ENCODE results near the gene HNRNPF.
A peak's percentile ranks its signal among the peaks of the same experiment; 100 is the strongest.
"Not testable (repeated sequence)": the region's sequence is repeated elsewhere in the genome, so short reads cannot be mapped to it uniquely, and the experiment has no call there.

HNRNPF gene

GRCh38 chr10:43408710-43409384, at the start of gene HNRNPF:
Gene HNRNPF (minus strand): TSS chr10:43409186. CDS start chr10:43387884, 21,302 bp downstream.
- Histone ChIP-seq H3K4me1 (ENCODE audit: insufficient read depth, low read length) (peaks cover 15% of the 10 kb centered on the region; the same call in 1 of the 2 replicates), H3K9me3 (ENCODE audit: control insufficient read depth, insufficient read depth, low read length) (no peaks in the 10 kb centered on the region), H3K36me3 (ENCODE audit: insufficient read depth, low read length) (no peaks in the 10 kb centered on the region), H3K9ac (ENCODE audit: low read depth, low read length) (peak within 1 kb of the TSS; percentile 82)

GRCh38 chr10:43458227-43458626, 49.2 kb upstream of the HNRNPF start:
- peaks cover 21% of the 10 kb centered on the region for H3K4me1 ChIP-seq (ENCODE audit: insufficient read depth, low read length)
- no peak overlapping the region for H3K9ac ChIP-seq (ENCODE audit: low read depth, low read length)
- H3K9me3 ChIP-seq (ENCODE audit: control insufficient read depth, insufficient read depth, low read length), result no peaks in the 10 kb centered on the region
- no peaks in the 10 kb centered on the region for H3K36me3 ChIP-seq (ENCODE audit: insufficient read depth, low read length)

- not testable (repeated sequence) for H3K9ac ChIP-seq (ENCODE audit: low read depth, low read length); H3K9me3 ChIP-seq (ENCODE audit: control insufficient read depth, insufficient read depth, low read length); H3K36me3 ChIP-seq (ENCODE audit: insufficient read depth, low read length)
- peaks cover 21% of the 10 kb centered on the region for H3K4me1 ChIP-seq (ENCODE audit: insufficient read depth, low read length)
Observed at GRCh38 chr10:43456561-43456960, 47.6 kb upstream of the HNRNPF start.

GRCh38 chr10:43454025-43454424, 45.0 kb upstream of the HNRNPF start:
- not testable (repeated sequence) for H3K9ac ChIP-seq (ENCODE audit: low read depth, low read length); H3K36me3 ChIP-seq (ENCODE audit: insufficient read depth, low read length); H3K9me3 ChIP-seq (ENCODE audit: control insufficient read depth, insufficient read depth, low read length)
- H3K4me1 ChIP-seq (ENCODE audit: insufficient read depth, low read length), result peaks cover 17% of the 10 kb centered on the region

- H3K9ac ChIP-seq (ENCODE audit: low read depth, low read length), result no peak overlapping the region
- no peaks in the 10 kb centered on the region for H3K36me3 ChIP-seq (ENCODE audit: insufficient read depth, low read length)
- H3K9me3 ChIP-seq (ENCODE audit: control insufficient read depth, insufficient read depth, low read length), result no peaks in the 10 kb centered on the region
- H3K4me1 ChIP-seq (ENCODE audit: insufficient read depth, low read length), result peaks cover 11% of the 10 kb centered on the region
Observed at GRCh38 chr10:43453266-43453831, 44.4 kb upstream of the HNRNPF start.

- H3K9me3 ChIP-seq (ENCODE audit: control insufficient read depth, insufficient read depth, low read length), result no peaks in the 10 kb centered on the region
- peaks cover 6% of the 10 kb centered on the region for H3K4me1 ChIP-seq (ENCODE audit: insufficient read depth, low read length)
Observed at GRCh38 chr10:43452356-43452914, 43.4 kb upstream of the HNRNPF start.

GRCh38 chr10:43448742-43449141, 39.8 kb upstream of the HNRNPF start:
- H3K9ac ChIP-seq (ENCODE audit: low read depth, low read length), result no peak overlapping the region
- H3K9me3 ChIP-seq (ENCODE audit: control insufficient read depth, insufficient read depth, low read length), result no peaks in the 10 kb centered on the region
- no peaks in the 10 kb centered on the region; the same call in 1 of the 2 replicates for H3K36me3 ChIP-seq (ENCODE audit: insufficient read depth, low read length)
- no peaks in the 10 kb centered on the region; the same call in 1 of the 2 replicates for H3K4me1 ChIP-seq (ENCODE audit: insufficient read depth, low read length)

More at GRCh38 chr10:43452356-43452914, 43.4 kb upstream of the HNRNPF start:
- Histone ChIP-seq H3K9ac (ENCODE audit: low read depth, low read length) (no peak overlapping the region), H3K36me3 (ENCODE audit: insufficient read depth, low read length) (no peaks in the 10 kb centered on the region)

- not testable (repeated sequence) for H3K36me3 ChIP-seq (ENCODE audit: insufficient read depth, low read length); H3K9me3 ChIP-seq (ENCODE audit: control insufficient read depth, insufficient read depth, low read length); H3K4me1 ChIP-seq (ENCODE audit: insufficient read depth, low read length); H3K9ac ChIP-seq (ENCODE audit: low read depth, low read length)
Observed at GRCh38 chr10:43446219-43447017, 37.4 kb upstream of the HNRNPF start.

- Histone ChIP-seq H3K4me1 (ENCODE audit: insufficient read depth, low read length) (no peaks in the 10 kb centered on the region), H3K9me3 (ENCODE audit: control insufficient read depth, insufficient read depth, low read length) (no peaks in the 10 kb centered on the region), H3K9ac (ENCODE audit: low read depth, low read length) (no peak overlapping the region), H3K36me3 (ENCODE audit: insufficient read depth, low read length) (no peaks in the 10 kb centered on the region; the same call in 1 of the 2 replicates)
Observed at GRCh38 chr10:43444897-43445466, 36.0 kb upstream of the HNRNPF start.

- H3K9ac ChIP-seq (ENCODE audit: low read depth, low read length), result no peak overlapping the region
- H3K4me1 ChIP-seq (ENCODE audit: insufficient read depth, low read length), result no peaks in the 10 kb centered on the region
- H3K9me3 ChIP-seq (ENCODE audit: control insufficient read depth, insufficient read depth, low read length), result no peaks in the 10 kb centered on the region
- no peaks in the 10 kb centered on the region; the same call in 1 of the 2 replicates for H3K36me3 ChIP-seq (ENCODE audit: insufficient read depth, low read length)
Observed at GRCh38 chr10:43444323-43444722, 35.3 kb upstream of the HNRNPF start.

- no peak overlapping the region for H3K9ac ChIP-seq (ENCODE audit: low read depth, low read length)
- H3K36me3 ChIP-seq (ENCODE audit: insufficient read depth, low read length), result no peaks in the 10 kb centered on the region; the same call in 1 of the 2 replicates
- H3K9me3 ChIP-seq (ENCODE audit: control insufficient read depth, insufficient read depth, low read length), result no peaks in the 10 kb centered on the region
- H3K4me1 ChIP-seq (ENCODE audit: insufficient read depth, low read length), result no peaks in the 10 kb centered on the region
Observed at GRCh38 chr10:43440463-43441134, 31.6 kb upstream of the HNRNPF start.

- Histone ChIP-seq H3K4me1 (ENCODE audit: insufficient read depth, low read length) (no peaks in the 10 kb centered on the region), H3K9me3 (ENCODE audit: control insufficient read depth, insufficient read depth, low read length) (no peaks in the 10 kb centered on the region), H3K9ac (ENCODE audit: low read depth, low read length) (peak overlapping the region; percentile 89; the same call in 1 of the 2 replicates), H3K36me3 (ENCODE audit: insufficient read depth, low read length) (no peaks in the 10 kb centered on the region)
Observed at GRCh38 chr10:43437141-43437870, 28.3 kb upstream of the HNRNPF start.
